ENCODE results near the gene GATB.

GRCh38 chr4:151772274-151772673 is 11.5 kb upstream of the GATB start:
- TF ChIP-seq CTCF (conservative IDR thresholded peaks at IDR 0.05 in 1 of 2, IDR thresholded peaks at IDR 0.05 in 1 of 2; ENCODE audit: low read depth in 1 of 2, low read length in 2 of 2) (no peak), EZH2 (IDR thresholded peaks at IDR 0.05; ENCODE audit: low read length, missing control alignments) (no peak)

Measured in fibroblast of lung (primary cell).